RCC 7860 (cell line): ENCODE data around the gene PAF1.
A peak's percentile ranks its signal among the peaks of the same experiment; 100 is the strongest.
"Not testable (repeated sequence)": the region's sequence is repeated elsewhere in the genome, so short reads cannot be mapped to it uniquely, and the experiment has no call there.

Experiments
- DNase-seq: peaks from one replicate; pipeline ENCODE4 v3.0.0-alpha.2; 2015; ENCODE audit warnings: low spot score
- FAIRE-seq: peaks from 2 replicates; lab custom pipeline; 2012; peaks lifted over from hg19 to GRCh38; lab: Jason Lieb, UNC

Gene PAF1

GRCh38 chr19:39385629-39386411 is 5.1 kb downstream of the PAF1 start:
- FAIRE-seq (no peak), DNase-seq (no peak)

DNA sequence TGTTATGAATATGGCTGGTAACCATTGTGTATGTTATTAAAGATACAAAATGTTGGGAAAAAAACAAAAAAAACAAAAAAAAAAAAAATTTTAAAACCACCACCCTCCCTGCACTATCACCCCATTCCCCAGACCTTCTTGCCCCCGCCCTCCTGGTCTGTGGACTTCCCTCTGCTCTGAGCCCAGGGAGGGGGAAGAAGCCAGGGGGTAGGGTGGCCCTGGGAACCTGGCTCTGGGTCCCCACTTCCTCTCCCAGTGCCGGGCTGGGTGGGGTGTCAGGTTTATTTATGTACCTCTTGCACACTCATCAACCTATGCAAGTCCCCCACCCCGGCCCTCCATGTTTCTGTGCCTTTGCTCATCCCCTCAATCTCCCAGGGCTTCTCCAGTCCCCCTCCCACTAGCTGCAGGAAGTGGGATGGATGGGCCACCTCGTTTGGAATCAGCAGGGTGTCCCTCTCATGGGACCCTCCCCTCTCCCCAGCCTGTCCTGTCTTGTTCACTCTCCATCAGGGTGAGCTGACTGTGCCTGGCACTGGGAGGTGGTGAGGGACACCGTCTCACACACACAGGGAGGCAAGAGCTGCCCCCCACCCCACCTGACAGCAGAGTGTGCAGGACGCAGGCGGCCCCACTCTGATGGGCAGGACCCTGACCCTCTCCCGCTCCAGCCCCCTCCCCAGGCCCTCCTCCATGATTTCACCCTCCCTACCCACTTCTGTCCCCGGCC is 5.9 kb downstream of the PAF1 start:
- no peak for FAIRE-seq
- DNase-seq, result no peak

DNA sequence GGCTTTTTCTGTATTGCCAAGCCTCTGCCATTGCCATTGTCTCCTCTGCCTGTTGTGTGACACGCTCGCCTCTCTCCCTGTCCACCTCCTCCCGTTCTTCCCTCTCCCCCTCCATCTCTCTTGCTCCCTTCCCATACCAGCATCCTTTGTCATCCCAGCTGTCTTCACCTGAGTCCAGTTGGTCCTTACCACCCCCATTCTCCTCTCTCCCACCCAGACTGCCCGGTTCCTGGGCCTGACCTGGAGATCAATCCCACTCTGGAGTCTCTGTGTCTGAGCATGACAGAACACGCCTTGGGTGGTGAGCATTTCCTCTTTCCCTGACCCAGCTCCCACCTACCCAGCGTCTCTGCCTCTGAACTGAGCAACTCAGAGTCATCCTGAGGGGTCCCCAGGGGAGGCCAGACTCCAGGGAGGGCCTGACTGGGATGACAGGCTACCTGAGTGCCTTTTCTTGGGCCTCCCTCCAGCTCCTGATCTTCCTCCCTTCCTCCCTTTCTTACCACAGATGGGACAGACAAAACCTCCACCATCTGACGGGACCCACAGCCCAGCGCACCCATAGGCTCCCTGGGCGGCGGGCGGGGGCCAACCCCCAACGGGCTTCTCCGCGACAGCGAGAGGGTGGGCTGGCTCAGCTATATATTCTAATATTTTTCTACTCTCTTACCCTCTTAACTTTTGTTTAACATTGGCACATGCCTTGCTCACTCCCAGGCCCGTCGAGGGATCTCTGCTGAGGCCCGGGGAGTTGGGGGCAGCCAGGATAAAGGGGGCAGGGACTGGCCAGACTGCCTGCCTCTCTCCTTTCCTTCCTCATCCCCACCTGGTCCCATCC is 7.7 kb downstream of the PAF1 start:
- DNase-seq (no peak), FAIRE-seq (no peak)

DNA sequence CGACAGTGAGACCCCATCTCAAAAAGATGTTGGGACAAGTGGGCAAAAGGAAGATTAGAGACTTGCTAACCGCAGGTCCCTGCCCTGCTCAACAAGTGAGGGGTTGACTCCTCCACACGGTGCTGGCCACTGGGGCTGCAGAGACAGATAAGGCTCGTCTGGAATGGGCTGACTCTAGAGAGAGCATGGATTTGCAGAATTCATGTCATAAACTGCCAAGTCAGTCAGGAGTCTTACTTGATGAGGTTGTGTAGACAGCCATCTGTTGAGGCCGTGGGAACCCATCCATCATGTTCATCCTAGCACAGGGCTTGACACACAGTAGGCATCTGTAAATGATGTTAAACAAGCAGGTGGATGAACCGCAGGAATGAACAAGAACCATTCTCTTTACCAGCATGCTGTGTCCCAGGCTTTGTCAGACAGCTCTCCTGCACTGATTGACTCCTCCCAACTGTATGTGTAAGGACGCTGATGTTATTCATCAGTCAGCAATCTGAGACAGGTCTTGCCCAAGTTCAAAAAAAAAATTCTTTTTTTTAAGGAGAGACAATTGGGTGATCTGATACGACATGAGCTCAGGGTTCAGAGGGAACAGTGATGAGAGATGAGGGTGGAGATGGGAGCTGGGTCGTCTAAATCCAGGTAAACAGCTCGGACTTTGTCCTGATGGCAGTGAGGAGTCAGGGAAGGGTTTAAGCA is 8.8 kb downstream of the PAF1 start:
- FAIRE-seq (no peak), DNase-seq (no peak)

DNA sequence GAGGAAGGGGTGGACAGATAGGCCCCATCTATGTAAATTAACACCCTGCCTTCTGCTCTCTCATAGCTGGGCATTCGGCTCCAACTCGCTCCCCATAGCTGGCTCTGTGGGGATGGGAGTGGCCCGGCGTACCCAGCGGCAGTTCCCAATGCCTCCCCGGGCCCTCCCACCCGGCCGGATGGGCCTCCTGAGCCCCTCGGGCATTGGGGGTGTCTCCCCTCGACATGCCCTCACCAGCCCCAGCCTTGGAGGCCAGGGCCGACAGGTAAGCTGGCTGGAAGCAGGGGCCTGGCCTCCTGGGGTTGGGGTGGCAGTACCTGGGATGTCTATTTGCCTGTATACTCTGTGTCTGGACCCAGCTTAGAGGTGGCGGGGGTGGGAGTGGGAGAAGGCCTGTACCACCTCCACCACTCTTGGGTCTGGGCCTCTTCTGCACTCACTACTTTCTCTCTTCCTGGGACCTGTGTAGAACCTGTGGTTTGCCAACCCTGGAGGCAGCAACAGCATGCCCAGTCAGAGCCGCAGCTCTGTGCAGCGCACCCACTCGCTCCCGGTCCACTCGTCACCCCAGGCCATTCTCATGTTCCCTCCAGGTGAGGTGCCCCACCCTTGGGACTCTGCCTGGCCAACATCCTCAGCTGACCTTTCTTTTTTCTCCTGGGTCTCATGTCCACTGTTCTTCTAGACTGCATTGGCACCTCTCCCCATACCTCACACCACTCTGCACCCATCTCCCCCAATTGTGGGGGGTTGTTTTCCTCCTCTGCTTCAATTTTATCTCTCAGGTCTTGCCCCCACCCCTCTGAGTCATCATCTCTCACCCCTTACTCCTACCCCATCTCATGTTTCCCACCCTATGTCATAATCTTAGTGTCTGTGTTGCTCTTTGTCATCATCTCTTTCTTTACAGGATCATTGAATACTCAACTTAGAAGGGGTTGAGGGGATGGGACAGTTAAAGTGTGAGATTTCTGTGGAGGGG is 10.1 kb downstream of the PAF1 start:
- FAIRE-seq (no peak), DNase-seq (no peak)

DNA sequence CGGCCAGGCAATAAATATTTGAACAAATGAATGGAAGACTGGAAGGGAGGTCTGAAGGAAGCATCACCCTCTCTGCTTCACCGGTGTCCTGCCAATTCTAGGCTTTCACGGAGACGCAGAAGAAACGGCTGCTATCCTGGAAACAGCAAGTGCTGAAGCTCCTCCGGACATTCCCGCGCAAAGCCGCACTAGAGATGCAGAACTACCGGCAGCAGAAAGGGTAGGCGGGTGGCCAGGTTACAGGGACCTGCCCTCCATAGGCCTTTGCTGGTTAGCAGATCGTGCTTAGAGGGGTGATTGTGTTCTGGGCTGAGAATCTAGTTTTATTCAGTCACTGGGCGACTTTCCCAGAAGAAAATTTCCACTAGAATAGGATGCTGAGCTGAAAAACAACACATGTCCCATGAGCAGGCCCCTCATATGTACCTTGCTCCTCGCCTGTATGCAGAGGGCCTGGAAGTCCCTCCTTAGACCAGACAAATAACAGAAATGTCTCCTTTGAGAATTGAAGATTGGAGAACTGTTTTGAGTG is 11.0 kb downstream of the PAF1 start:
- DNase-seq (no peak), FAIRE-seq (no peak)

- not testable (repeated sequence) for FAIRE-seq, DNase-seq
These were observed 11.5 kb downstream of the PAF1 start for GRCh38 chr19:39379366-39379765.

GRCh38 chr19:39377373-39378362 is 13.2 kb downstream of the PAF1 start:
- FAIRE-seq, result no peak

DNA sequence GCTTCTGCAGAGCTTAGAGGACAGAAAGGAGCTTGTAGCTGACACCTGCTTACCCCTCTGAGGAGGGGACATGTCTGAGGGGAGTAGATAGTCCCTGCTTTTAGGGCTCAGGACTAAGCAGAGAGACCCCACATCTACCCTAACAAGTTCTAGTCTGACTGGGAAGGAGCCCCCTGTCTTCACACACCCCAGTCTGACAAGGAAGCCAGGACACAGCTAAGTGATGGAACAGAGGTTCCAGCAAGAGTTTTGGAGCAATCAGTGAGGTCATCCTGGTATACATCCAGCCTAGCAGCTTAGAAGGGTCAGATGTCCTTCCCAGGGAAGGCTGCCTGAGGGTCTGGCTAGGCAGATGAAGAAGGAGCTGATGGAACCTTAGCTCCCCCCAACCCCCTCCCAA is 15.0 kb downstream of the PAF1 start:
- no peak for DNase-seq
- FAIRE-seq, result no peak

More at GRCh38 chr19:39377373-39378362, 13.2 kb downstream of the PAF1 start:
- DNase-seq, result no peak

- DNase-seq (no peak), FAIRE-seq (no peak)
These were observed 18.0 kb downstream of the PAF1 start for GRCh38 chr19:39372941-39373340.

GRCh38 chr19:39372047-39372802 is 18.7 kb downstream of the PAF1 start:
- DNase-seq, result no peak
- FAIRE-seq, result no peak

- DNase-seq (no peak), FAIRE-seq (no peak)
These were observed 20.2 kb downstream of the PAF1 start for GRCh38 chr19:39370735-39371134.

DNA sequence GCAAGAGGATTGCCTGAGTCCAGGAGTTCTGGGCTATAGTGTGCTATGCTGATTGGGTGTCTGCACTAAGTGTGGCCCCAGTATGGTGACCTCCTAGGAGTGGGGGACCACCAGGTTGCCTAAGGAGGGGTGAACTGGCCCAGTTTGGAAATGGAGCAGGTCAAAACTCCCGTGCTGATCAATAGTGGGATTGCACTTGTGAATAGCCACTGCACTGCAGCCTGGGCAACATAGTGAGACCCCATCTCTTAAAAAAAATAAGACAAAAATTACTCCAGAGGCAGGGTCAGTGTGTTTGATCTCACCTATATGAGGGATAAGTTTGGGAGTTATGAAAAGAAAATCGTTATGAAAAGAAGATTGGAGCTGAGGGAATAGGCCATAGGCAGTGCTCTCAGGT is 21.7 kb downstream of the PAF1 start:
- no peak for FAIRE-seq
- no peak for DNase-seq

DNA sequence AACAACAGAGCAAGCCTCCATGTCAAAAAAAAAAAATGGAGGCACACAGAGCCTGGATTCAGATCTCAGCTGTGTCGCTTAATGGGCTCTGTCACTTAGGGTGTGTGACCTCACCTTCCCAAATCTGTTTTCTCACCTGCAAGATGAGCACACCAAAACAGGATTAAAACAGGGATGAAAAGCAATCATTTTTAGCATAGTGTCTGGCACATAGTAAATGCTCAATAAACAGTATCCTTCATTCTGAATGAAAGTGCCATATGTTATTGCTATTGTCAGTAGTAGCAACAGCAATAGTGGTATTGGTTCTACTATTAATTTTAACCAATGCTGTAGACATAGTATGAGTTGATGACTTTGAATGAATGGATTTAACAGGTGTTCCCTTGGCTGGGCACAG is 25.4 kb downstream of the PAF1 start:
- DNase-seq (no peak), FAIRE-seq (no peak)

DNA sequence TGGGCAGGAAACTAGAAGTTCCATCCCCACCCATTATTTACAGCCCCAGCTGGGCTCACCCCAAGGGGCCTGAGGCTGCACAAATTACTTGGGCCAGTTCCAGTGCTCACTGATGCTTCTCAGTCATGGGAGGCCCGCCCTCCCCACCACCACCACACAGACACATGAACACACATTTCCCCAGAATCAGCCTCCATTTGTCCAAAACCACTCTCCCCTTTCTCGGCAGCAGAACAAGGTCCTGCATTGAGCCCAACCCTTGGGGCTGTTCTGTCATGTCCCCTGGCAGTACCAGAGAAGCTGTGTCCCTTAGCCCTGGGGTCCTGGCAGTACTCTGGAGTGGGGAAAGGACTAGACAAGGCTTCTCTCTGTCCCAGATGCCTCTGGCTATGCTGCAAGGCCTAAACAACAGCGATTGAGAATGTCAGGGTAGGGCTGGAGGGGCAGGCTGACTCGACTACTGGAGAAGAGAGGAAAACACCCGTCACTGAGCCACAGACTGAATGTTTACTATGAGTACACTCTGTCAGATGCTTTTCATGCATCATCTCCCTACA is 26.9 kb downstream of the PAF1 start:
- FAIRE-seq, result no peak

DNA sequence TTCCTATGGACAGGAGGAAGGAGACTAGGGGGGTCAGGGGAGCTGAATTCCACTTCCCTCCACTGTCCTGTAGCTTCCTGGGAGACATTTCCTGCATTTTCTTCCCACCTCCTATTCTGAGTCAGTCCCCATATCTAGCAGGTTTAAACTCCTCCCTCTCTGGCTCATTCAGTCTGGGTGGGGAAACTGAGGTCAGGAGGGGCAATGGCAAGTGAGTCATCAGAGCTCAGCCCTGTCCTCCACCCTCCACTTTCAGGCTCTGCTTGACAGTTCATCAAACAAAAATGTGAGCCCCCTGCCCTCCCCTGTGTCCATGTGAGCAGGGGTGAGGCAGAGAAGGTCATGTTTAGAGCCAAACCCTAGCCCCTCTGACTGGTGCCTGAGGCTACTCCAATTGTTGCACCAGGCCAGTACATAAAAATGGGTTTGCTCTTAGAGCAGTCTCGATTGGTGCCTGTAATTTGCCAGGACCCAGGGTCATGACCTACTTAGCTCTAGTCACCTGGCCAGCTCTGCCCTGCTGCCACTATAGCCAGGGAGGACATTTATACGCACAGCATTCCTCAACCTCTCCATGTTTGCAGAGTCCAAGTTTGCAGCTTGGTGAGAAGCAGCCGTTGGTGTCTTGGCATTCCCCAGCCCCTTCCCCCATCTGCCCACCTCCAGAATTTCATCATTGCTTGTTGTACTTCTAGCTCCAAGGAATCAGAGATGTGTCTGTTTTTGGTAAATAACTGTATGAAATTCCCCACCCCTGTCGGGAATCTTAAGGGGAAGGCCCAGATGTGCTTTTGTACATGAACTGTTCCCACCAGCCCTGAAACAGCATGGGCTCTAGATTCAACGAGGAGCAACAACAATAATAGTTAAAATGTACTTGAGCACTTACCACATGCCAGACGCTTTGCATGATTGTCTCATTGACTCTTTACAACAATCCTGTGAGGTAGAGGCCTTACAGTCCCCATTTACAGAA is 27.9 kb downstream of the PAF1 start:
- DNase-seq, result peak; percentile 64
- peak; percentile 23 for FAIRE-seq

More for the DNA sequence above, 26.9 kb downstream of the PAF1 start:
- no peak for DNase-seq
